ENCODE data around the gene CADPS. TPM values are rescaled to one million over a fixed set of nuclear protein-coding genes. Genes with fewer than 3 reads are reported as not detected.

Gene CADPS
- total RNA-seq, 1 donor = not detected

GRCh38 chr3:62873761-62874710 is 1.2 kb downstream of the CADPS start:
- DNase-seq (ENCODE audit: low read depth in 2 of 3, low spot score in 2 of 3) = peak in 1 of 3 donors; percentile 4

GRCh38 chr3:62873451-62873760 is 1.8 kb downstream of the CADPS start:
- no peak for DNase-seq (ENCODE audit: low read depth in 2 of 3, low spot score in 2 of 3)

GRCh38 chr3:62872318-62872717 is 2.9 kb downstream of the CADPS start:
- DNase-seq (ENCODE audit: low read depth in 2 of 3, low spot score in 2 of 3) = no peak

GRCh38 chr3:62870321-62870720 is 4.9 kb downstream of the CADPS start:
- no peak for DNase-seq (ENCODE audit: low read depth in 2 of 3, low spot score in 2 of 3)

GRCh38 chr3:62863648-62864047 is 11.6 kb downstream of the CADPS start:
- no peak for DNase-seq (ENCODE audit: low read depth in 2 of 3, low spot score in 2 of 3)

- DNase-seq (ENCODE audit: low read depth in 2 of 3, low spot score in 2 of 3) = no peak
Measured at GRCh38 chr3:62859203-62859791, 15.9 kb downstream of the CADPS start.

GRCh38 chr3:62845996-62846395 is 29.2 kb downstream of the CADPS start:
- DNase-seq (ENCODE audit: low read depth in 2 of 3, low spot score in 2 of 3) = no peak

- DNase-seq (ENCODE audit: low read depth in 2 of 3, low spot score in 2 of 3) = no peak
Measured at GRCh38 chr3:62843508-62843907, 31.7 kb downstream of the CADPS start.

- no peak for DNase-seq (ENCODE audit: low read depth in 2 of 3, low spot score in 2 of 3)
Measured at GRCh38 chr3:62839748-62840147, 35.5 kb downstream of the CADPS start.

- no peak for DNase-seq (ENCODE audit: low read depth in 2 of 3, low spot score in 2 of 3)
Measured at GRCh38 chr3:62837145-62837787, 38.0 kb downstream of the CADPS start.

- DNase-seq (ENCODE audit: low read depth in 2 of 3, low spot score in 2 of 3) = peak in 1 of 3 donors; percentile 21
Measured at GRCh38 chr3:62835554-62836236, 39.5 kb downstream of the CADPS start.

- no peak for DNase-seq (ENCODE audit: low read depth in 2 of 3, low spot score in 2 of 3)
Measured at GRCh38 chr3:62833538-62833937, 41.7 kb downstream of the CADPS start.

- no peak for DNase-seq (ENCODE audit: low read depth in 2 of 3, low spot score in 2 of 3)
Measured at GRCh38 chr3:62832553-62832952, 42.7 kb downstream of the CADPS start.

GRCh38 chr3:62830727-62831322 is 44.4 kb downstream of the CADPS start:
- DNase-seq (ENCODE audit: low read depth in 2 of 3, low spot score in 2 of 3) = no peak

- no peak for DNase-seq (ENCODE audit: low read depth in 2 of 3, low spot score in 2 of 3)
Measured at GRCh38 chr3:62827550-62827949, 47.7 kb downstream of the CADPS start.

GRCh38 chr3:62824965-62825592 is 50.1 kb downstream of the CADPS start:
- DNase-seq (ENCODE audit: low read depth in 2 of 3, low spot score in 2 of 3) = no peak

- DNase-seq (ENCODE audit: low read depth in 2 of 3, low spot score in 2 of 3) = no peak
Measured at GRCh38 chr3:62823461-62824050, 51.7 kb downstream of the CADPS start.

GRCh38 chr3:62822905-62823304 is 52.3 kb downstream of the CADPS start:
- DNase-seq (ENCODE audit: low read depth in 2 of 3, low spot score in 2 of 3) = no peak

- no peak for DNase-seq (ENCODE audit: low read depth in 2 of 3, low spot score in 2 of 3)
Measured at GRCh38 chr3:62818347-62818746, 56.9 kb downstream of the CADPS start.

GRCh38 chr3:62817678-62818077 is 57.5 kb downstream of the CADPS start:
- DNase-seq (ENCODE audit: low read depth in 2 of 3, low spot score in 2 of 3) = peak in 1 of 3 donors; percentile 1

Measured in hematopoietic multipotent progenitor cell (in vitro differentiated cells).